Measurements from ENCODE around the gene TBL1X.

GRCh38 chrX:9628779-9629493 lies 164.1 kb downstream of the TBL1X start:
- TF ChIP-seq CTCF (IDR thresholded peaks at IDR 0.05; ENCODE audit: insufficient read depth, low read depth, low read length) = no peak
- no peak for TF ChIP-seq EZH2 (IDR thresholded peaks at IDR 0.05; ENCODE audit: insufficient read depth, low read length)

Measured in astrocyte (in vitro differentiated cells and primary cell).